ENCODE results near the gene PTGER2. TPM values are rescaled to one million over a fixed set of nuclear protein-coding genes. Genes with fewer than 3 reads are reported as not detected.

Gene PTGER2
- polyA plus RNA-seq, 1 donor from 2014 or later = not detected

DNA sequence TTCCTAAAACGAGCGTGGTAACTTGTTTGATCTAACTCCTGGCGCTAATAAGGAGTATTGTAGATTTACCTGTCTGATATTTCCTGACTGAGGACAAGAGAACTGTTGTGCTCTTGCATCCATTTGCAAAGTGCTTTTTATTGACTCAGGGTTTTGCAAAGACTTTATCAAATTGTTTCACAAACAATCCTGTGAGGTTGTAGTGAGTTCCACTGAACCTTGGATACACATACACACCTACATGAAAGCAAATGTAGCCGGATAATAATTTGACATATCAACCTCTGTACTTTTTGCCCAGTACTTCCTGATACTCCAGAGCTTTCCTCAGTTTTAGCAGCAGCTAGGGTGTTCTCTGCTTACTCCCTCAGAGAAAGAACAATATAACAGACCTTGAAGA is 6.7 kb upstream of the PTGER2 start:
- Histone ChIP-seq H3K4me3 (ENCODE audit: low read length) (no peak overlapping the region), H3K79me2 (replicated peaks; ENCODE audit: insufficient read depth, low read length) (no peaks in the 10 kb centered on the region), H2AFZ (ENCODE audit: low read depth, low read length) (no peak overlapping the region), H3K9me2 (ENCODE audit: insufficient read depth, low read length) (no peaks in the 10 kb centered on the region), H4K20me1 (ENCODE audit: insufficient read depth) (no peaks in the 10 kb centered on the region), H3K9ac (ENCODE audit: low read length) (no peak overlapping the region), H3K27me3 (ENCODE audit: insufficient read depth, low read depth, low read length) (peaks cover 13% of the 10 kb centered on the region), H3F3A (ENCODE audit: insufficient read depth, low read length, poor library complexity, severe bottlenecking) (no peaks in the 10 kb centered on the region), H3K36me3 (ENCODE audit: insufficient read depth, low read length) (no peaks in the 10 kb centered on the region), H3K4me2 (ENCODE audit: low read length) (no peak overlapping the region), H3K9me3 (ENCODE audit: low read length) (no peaks in the 10 kb centered on the region), H3K27ac (ENCODE audit: low read length) (no peak overlapping the region)
- no peak for TF ChIP-seq EZH2 (IDR thresholded peaks at IDR 0.05; ENCODE audit: borderline replicate concordance, insufficient read depth, low read length, poor library complexity, severe bottlenecking)
- TF ChIP-seq, protein P1, sequence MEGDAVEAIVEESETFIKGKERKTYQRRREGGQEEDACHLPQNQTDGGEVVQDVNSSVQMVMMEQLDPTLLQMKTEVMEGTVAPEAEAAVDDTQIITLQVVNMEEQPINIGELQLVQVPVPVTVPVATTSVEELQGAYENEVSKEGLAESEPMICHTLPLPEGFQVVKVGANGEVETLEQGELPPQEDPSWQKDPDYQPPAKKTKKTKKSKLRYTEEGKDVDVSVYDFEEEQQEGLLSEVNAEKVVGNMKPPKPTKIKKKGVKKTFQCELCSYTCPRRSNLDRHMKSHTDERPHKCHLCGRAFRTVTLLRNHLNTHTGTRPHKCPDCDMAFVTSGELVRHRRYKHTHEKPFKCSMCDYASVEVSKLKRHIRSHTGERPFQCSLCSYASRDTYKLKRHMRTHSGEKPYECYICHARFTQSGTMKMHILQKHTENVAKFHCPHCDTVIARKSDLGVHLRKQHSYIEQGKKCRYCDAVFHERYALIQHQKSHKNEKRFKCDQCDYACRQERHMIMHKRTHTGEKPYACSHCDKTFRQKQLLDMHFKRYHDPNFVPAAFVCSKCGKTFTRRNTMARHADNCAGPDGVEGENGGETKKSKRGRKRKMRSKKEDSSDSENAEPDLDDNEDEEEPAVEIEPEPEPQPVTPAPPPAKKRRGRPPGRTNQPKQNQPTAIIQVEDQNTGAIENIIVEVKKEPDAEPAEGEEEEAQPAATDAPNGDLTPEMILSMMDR (IDR thresholded peaks at IDR 0.05; ENCODE audit: poor library complexity, severe bottlenecking) = no peak
- no peak for TF ChIP-seq POLR2AphosphoS5 (IDR thresholded peaks at IDR 0.05)
- TF ChIP-seq TAF1 (IDR thresholded peaks at IDR 0.05; ENCODE audit: low read depth) = no peak
- TF ChIP-seq, protein P2, sequence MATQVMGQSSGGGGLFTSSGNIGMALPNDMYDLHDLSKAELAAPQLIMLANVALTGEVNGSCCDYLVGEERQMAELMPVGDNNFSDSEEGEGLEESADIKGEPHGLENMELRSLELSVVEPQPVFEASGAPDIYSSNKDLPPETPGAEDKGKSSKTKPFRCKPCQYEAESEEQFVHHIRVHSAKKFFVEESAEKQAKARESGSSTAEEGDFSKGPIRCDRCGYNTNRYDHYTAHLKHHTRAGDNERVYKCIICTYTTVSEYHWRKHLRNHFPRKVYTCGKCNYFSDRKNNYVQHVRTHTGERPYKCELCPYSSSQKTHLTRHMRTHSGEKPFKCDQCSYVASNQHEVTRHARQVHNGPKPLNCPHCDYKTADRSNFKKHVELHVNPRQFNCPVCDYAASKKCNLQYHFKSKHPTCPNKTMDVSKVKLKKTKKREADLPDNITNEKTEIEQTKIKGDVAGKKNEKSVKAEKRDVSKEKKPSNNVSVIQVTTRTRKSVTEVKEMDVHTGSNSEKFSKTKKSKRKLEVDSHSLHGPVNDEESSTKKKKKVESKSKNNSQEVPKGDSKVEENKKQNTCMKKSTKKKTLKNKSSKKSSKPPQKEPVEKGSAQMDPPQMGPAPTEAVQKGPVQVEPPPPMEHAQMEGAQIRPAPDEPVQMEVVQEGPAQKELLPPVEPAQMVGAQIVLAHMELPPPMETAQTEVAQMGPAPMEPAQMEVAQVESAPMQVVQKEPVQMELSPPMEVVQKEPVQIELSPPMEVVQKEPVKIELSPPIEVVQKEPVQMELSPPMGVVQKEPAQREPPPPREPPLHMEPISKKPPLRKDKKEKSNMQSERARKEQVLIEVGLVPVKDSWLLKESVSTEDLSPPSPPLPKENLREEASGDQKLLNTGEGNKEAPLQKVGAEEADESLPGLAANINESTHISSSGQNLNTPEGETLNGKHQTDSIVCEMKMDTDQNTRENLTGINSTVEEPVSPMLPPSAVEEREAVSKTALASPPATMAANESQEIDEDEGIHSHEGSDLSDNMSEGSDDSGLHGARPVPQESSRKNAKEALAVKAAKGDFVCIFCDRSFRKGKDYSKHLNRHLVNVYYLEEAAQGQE (IDR thresholded peaks at IDR 0.05; ENCODE audit: borderline replicate concordance) = no peak
- TF ChIP-seq EP300 (conservative IDR thresholded peaks at IDR 0.05; ENCODE audit: poor library complexity, severe bottlenecking) = no peak
- TF ChIP-seq RAD21 (conservative IDR thresholded peaks at IDR 0.05) = no peak
- no peak for TF ChIP-seq SMC3 (conservative IDR thresholded peaks at IDR 0.05; ENCODE audit: poor library complexity)
- no peak for TF ChIP-seq MXI1 (conservative IDR thresholded peaks at IDR 0.05; ENCODE audit: poor library complexity, severe bottlenecking)

DNA sequence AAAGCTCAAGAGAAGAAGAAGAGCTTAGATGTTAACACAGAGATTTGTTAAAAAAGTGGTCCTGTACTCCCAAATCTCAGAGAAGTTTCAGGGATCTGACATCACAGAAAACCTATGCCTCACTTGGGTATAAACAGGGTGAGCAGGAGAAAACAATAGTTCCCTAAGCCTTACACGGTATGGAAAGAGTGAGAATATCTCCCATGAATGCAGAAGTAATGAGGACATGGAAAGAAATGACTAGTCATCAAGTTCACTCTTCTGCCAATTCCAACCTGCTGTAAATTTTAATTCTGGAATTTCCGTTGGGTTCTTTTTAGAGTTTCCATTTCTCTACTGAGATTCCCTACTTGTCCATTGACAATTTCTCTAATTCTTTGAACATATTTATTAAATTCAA is 6.2 kb upstream of the PTGER2 start:
- Histone ChIP-seq H3F3A (ENCODE audit: insufficient read depth, low read length, poor library complexity, severe bottlenecking) (no peaks in the 10 kb centered on the region), H2AFZ (ENCODE audit: low read depth, low read length) (no peak overlapping the region), H3K9ac (ENCODE audit: low read length) (no peak overlapping the region), H3K4me3 (ENCODE audit: low read length) (no peak overlapping the region), H3K27me3 (ENCODE audit: insufficient read depth, low read depth, low read length) (peaks cover 18% of the 10 kb centered on the region), H3K36me3 (ENCODE audit: insufficient read depth, low read length) (no peaks in the 10 kb centered on the region), H3K79me2 (replicated peaks; ENCODE audit: insufficient read depth, low read length) (no peaks in the 10 kb centered on the region), H4K20me1 (ENCODE audit: insufficient read depth) (no peaks in the 10 kb centered on the region), H3K4me2 (ENCODE audit: low read length) (no peak overlapping the region), H3K27ac (ENCODE audit: low read length) (no peak overlapping the region), H3K9me3 (ENCODE audit: low read length) (no peaks in the 10 kb centered on the region), H3K9me2 (ENCODE audit: insufficient read depth, low read length) (no peaks in the 10 kb centered on the region)
- TF ChIP-seq POLR2AphosphoS5 (IDR thresholded peaks at IDR 0.05) = no peak
- TF ChIP-seq, protein P1 (IDR thresholded peaks at IDR 0.05; ENCODE audit: poor library complexity, severe bottlenecking) = no peak
- TF ChIP-seq, protein P2 (IDR thresholded peaks at IDR 0.05; ENCODE audit: borderline replicate concordance) = no peak
- no peak for TF ChIP-seq RAD21 (conservative IDR thresholded peaks at IDR 0.05)
- TF ChIP-seq SMC3 (conservative IDR thresholded peaks at IDR 0.05; ENCODE audit: poor library complexity) = no peak
- no peak for TF ChIP-seq EP300 (conservative IDR thresholded peaks at IDR 0.05; ENCODE audit: poor library complexity, severe bottlenecking)
- TF ChIP-seq MXI1 (conservative IDR thresholded peaks at IDR 0.05; ENCODE audit: poor library complexity, severe bottlenecking) = no peak
- TF ChIP-seq EZH2 (IDR thresholded peaks at IDR 0.05; ENCODE audit: borderline replicate concordance, insufficient read depth, low read length, poor library complexity, severe bottlenecking) = no peak
- TF ChIP-seq TAF1 (IDR thresholded peaks at IDR 0.05; ENCODE audit: low read depth) = no peak

Data from neural cell (in vitro differentiated cells).